HG03135 (cell line): ENCODE results near the gene INPP5A.
"Not testable (repeated sequence)": the region's sequence is repeated elsewhere in the genome, so short reads cannot be mapped to it uniquely, and the experiment has no call there.

Experiments used
- ATAC-seq: cut with Tn5 transposase; IDR thresholded peaks from one replicate; pipeline ENCODE4 v1.9.1; 2021; ENCODE audit warnings: mild to moderate bottlenecking, moderate library complexity; ENCODE audit not compliant: unreplicated experiment

INPP5A gene

GRCh38 chr10:132668048-132668394, 130.4 kb downstream of the INPP5A start:
- ATAC-seq: no peak

- no peak for ATAC-seq
Measured at GRCh38 chr10:132669208-132669861, 131.7 kb downstream of the INPP5A start.

GRCh38 chr10:132670546-132671227, 133.1 kb downstream of the INPP5A start:
- no peak for ATAC-seq

- no peak for ATAC-seq
Measured at GRCh38 chr10:132671228-132672154, 133.9 kb downstream of the INPP5A start.

GRCh38 chr10:132673746-132674145, 136.2 kb downstream of the INPP5A start:
- not testable (repeated sequence) for ATAC-seq

GRCh38 chr10:132674311-132674710, 136.7 kb downstream of the INPP5A start:
- ATAC-seq: no peak

GRCh38 chr10:132675031-132675740, 137.6 kb downstream of the INPP5A start:
- ATAC-seq: no peak

GRCh38 chr10:132676193-132676891, 138.8 kb downstream of the INPP5A start:
- no peak for ATAC-seq

GRCh38 chr10:132677096-132677472, 139.5 kb downstream of the INPP5A start:
- ATAC-seq: no peak

- no peak for ATAC-seq
Measured at GRCh38 chr10:132677473-132678227, 140.1 kb downstream of the INPP5A start.

GRCh38 chr10:132678436-132679216, 141.0 kb downstream of the INPP5A start:
- no peak for ATAC-seq

GRCh38 chr10:132679217-132679595, 141.6 kb downstream of the INPP5A start:
- no peak for ATAC-seq

GRCh38 chr10:132679640-132680039, 142.1 kb downstream of the INPP5A start:
- no peak for ATAC-seq

- not testable (repeated sequence) for ATAC-seq
Measured at GRCh38 chr10:132680741-132681140, 143.2 kb downstream of the INPP5A start.

GRCh38 chr10:132681858-132682755, 144.5 kb downstream of the INPP5A start:
- no peak for ATAC-seq

- ATAC-seq: peak; percentile 85
Measured at GRCh38 chr10:132684164-132684891, 146.7 kb downstream of the INPP5A start.
